ENCODE results near the gene RABL6.
"Not testable (repeated sequence)": the region's sequence is repeated elsewhere in the genome, so short reads cannot be mapped to it uniquely, and the experiment has no call there.

Gene RABL6

GRCh38 chr9:136857166-136857565 lies 49.4 kb downstream of the RABL6 start:
- DNase-seq (ENCODE audit: low spot score): no peak

DNA sequence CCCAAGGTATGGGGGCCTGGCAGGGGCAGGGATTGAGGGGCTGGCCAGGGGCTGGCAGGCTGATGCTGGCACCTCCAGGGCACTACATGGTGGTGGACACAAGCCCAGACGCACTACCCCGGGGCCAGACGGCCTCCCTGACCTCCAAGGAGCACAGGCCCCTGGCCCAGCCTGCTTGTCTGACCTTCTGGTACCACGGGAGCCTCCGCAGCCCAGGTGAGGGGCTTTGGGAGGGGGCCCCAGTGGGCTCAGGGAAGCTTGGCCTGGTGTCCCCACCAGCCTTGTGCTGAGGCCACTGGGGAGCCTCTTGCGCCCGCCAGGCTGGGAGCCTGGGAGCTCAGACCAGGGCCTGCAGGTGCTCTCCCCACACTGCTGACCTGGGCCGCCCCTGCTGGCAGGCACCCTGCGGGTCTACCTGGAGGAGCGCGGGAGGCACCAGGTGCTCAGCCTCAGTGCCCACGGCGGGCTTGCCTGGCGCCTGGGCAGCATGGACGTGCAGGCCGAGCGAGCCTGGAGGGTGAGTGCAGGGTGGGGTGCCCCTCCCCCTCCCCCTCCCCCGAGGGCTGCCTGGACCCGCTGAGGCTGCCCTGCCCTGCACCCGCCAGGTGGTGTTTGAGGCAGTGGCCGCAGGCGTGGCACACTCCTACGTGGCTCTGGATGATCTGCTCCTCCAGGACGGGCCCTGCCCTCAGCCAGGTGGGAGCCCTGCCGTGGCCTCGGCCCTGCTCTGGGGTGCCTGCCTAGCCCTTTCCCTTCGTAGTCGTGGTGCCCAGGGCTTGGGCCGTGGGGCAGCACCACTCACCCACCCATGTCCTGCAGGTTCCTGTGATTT lies 50.0 kb downstream of the RABL6 start:
- DNase-seq (ENCODE audit: low spot score): no peak

DNA sequence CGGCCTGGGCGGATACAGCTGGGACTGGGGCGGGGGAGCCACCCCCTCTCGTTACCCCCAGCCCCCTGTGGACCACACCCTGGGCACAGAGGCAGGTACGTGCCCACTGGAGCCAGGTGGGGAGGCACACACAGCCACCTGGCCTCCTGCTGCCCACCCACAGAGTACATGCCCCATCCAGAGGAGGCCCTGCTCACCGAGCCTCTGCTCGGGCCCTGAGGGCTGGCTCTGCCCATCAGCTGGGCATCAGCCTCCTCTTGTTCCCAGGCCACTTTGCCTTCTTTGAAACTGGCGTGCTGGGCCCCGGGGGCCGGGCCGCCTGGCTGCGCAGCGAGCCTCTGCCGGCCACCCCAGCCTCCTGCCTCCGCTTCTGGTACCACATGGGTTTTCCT lies 50.7 kb downstream of the RABL6 start:
- DNase-seq (ENCODE audit: low spot score): no peak

- DNase-seq (ENCODE audit: low spot score): no peak
Measured at GRCh38 chr9:136858844-136859757, 51.4 kb downstream of the RABL6 start.

DNA sequence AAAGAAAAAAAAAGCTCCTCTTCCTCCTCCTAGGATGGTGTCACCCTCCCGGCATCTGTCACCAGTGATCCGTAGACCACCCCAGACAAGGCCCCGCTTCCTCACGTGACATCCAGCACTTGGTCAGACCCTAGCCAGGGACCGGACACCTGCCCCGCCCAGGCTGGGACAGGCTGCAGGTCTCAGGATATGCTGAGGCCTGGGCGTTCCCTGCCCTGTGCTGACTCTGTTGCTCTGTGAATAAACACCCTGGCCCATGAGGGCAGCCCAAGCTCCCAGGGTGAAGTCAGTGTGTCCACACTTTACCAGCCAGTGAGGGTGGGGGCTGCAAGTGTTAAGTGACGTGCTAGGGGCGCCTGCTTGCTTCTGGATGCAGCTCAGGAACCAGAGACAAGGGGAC lies 52.8 kb downstream of the RABL6 start:
- no peak for DNase-seq (ENCODE audit: low spot score)

DNA sequence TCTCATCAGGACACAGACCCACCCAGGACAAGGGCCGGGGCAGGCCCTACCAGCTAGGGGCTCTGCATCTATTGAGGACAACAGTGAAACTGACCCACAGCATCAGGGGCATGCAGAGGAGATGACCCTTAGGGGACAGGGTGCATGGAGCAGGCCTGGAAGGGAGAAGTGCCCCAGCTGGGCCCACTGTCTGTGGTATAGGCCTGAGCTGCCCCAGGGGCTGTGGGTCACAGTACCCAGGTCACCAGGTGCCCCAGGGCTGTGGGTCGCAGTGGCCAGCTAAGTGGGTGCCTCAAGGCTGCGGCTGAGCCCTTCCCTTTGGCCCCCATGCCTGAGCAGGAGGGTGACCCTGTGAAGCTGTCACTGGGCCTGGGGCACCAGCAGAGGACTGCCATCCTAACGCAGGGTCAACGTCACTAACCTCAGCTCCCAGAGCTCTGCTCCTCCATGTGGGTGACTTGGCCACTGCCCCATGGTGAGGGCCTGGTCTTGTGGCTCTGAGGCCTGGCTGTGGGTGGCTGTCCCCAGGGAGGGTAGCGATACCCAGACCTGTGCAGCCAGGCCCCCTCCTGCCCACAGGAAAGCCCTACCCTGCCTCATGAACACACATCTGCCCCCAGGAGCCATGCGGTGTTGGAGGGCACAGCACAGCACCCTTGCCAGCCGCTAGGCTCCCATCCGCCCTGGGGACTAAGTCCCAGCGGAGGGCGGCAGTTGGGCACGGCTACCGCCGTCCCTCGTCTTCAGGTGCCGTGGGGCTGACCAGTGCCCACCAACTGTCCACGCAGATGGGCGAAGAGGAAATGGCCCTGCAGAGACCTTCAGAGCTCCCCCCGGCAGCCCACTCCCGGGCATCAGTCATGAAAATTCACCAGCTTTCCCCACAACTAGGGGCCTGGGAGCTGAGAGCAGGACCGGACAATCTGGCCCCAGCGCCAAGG lies 53.5 kb downstream of the RABL6 start:
- DNase-seq (ENCODE audit: low spot score): no peak

- no peak for DNase-seq (ENCODE audit: low spot score)
Measured at GRCh38 chr9:136861874-136862457, 54.2 kb downstream of the RABL6 start.

DNA sequence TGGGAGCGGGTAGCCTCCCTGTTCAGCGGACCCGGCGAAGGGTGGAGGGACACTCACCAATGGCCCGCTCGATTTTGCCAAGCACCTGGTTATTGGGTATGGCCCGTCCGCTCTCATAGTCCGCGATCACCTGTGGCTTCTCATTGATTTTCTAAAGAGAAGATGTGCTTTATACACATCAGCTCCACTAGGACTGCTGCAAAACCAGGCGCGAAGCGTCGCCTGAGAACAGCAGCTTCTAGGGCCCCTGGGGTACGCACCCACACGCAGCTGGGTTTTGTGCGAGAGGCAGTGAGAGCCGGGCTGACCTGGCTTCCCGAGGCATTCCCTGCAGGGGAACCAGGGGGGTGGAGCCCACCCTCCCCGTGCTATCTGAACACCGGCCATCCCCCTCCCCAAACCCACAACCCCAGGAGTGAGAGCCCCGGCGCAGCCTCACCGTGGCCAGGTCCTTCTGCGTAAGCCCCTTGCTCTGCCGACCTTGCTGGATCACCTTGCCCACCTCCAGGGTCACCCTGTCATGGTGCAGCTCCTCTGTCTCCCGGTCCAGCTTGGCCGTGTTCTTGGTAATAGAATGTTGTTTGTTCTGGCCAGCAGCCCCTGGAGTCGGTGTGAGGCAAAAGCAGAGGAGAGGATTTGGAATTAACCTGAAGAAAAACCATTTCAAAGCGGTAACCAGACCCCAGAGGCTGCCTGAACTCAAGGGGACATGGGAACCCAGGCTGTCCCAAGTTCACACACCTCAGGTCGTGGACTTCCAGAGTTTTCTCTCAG lies 55.3 kb downstream of the RABL6 start:
- no peak for DNase-seq (ENCODE audit: low spot score)

DNA sequence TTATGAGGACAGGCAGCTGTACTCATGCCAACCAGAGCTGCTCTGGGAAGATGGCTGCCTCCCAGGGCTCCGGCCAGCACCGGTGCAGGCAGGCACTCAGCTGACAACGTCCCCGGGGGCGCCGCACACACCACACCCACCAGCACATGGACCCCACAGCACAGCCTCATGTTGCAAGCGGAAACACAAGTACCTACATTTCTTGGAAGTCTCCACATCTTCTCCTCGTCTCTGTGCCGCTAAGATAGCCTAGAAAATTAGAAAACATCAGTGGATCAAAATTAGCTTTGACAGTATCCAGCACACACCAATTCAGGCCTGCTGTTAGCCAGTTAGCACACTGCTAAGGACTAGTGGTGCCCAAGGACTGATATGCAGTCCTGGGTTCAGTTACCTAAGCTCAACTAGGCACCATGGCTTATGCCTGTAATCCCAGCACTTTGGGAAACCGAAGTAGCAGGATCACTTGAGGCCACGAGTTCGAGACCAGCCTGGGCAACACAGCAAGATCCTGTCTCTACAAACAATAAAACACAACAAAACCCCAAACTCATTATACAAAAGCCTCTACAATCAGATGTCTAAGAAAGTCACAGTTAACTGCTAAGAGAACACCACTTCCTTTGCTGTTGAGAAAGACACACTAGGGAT lies 56.0 kb downstream of the RABL6 start:
- DNase-seq (ENCODE audit: low spot score): no peak

- no peak for DNase-seq (ENCODE audit: low spot score)
Measured at GRCh38 chr9:136865041-136865767, 57.5 kb downstream of the RABL6 start.

DNA sequence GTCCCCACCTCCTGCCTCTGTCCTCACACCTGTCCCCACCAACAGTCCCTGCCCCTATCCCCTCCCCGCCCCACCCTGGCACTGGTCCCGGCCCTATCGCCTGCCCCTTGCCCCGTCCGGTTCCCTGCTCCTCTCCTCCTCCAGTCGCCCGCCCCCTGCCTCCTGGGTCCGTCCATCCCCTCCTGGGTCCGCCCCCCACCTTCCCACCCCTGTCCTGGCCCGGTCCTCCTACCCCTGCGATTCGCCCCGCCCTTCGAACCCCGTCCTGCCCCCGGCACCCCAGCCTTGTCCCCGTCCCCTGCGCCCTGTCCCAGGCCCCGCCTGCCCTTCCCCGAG lies 58.0 kb downstream of the RABL6 start:
- DNase-seq (ENCODE audit: low spot score): no peak

GRCh38 chr9:136866898-136867421 lies 59.2 kb downstream of the RABL6 start:
- DNase-seq (ENCODE audit: low spot score): not testable (repeated sequence)

DNA sequence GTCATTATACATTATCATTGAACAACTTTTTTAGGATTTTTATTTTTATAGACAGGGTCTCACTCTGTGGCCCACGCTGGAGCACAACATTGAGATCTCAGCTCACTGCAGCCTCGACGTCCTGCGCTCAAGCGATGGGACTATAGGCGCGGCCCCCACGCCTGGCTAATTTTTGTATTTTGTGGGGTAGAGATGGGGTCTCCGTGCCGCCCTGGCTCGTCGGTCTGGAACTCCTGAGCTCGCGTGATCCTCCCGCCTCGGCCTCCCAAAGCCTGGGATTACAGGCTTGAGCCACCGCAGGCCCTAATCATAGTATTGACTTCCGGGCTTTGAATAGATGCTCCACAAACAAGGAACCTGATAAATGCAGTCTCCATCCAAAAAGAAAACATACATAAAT lies 59.7 kb downstream of the RABL6 start:
- no peak for DNase-seq (ENCODE audit: low spot score)

GRCh38 chr9:136867917-136868316 lies 60.2 kb downstream of the RABL6 start:
- no peak for DNase-seq (ENCODE audit: low spot score)

DNA sequence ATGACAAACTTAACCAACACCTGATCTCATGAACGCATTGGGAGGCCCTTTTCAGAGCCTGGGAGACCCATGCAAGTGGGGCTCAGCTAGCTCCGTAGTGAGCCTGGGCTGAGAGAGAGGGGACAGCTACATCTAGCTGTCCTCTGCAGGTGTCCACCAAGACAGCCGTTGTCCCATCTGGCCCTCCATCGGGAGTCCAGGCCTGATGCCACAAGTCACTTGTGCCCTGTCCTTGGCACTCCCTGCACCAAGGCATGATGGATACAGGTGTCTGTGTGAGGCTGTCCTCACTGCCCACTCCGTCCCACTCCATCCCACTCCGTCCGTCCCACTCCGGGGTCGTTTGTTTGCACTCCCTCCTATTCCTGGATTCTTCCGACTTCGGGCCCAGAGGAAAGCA lies 60.9 kb downstream of the RABL6 start:
- no peak for DNase-seq (ENCODE audit: low spot score)

DNA sequence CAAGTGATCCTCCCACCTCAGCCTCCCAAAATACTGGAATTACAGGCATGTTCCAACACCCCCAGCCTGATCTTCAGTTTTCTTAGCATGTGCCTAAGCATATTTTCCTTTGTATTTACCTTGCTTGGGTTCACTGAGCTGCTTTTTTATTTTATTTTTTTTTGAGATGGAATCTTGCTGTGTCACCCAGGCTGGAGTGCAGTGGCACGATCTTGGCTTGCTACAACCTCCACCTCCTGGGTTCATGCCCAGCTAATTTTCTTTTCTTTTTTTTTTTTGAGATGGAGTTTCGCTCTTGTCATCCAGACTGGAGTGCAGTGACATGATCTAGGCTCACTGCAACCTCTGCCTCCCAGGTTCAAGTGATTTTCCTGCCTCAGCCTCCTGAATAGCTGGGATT lies 61.9 kb downstream of the RABL6 start:
- not testable (repeated sequence) for DNase-seq (ENCODE audit: low spot score)

DNA sequence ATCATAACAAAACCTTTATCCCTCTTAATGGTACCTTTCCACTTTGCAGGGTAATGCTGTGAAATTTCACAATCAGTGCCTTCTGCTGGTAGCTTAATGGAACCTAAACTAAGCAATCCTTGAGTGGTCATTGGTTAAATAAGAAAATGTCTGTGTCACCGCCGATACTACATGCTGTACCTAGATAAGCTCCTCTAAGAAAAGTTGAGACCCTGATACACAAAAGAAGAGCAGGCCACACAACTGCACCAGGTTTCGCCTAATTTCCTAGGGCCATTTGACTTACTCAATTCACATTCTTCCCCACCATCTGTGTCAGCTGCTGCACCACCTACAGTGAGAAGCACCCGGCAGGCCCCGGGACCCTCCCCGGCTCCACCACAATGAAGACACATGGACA lies 67.4 kb downstream of the RABL6 start:
- DNase-seq (ENCODE audit: low spot score): no peak

DNA sequence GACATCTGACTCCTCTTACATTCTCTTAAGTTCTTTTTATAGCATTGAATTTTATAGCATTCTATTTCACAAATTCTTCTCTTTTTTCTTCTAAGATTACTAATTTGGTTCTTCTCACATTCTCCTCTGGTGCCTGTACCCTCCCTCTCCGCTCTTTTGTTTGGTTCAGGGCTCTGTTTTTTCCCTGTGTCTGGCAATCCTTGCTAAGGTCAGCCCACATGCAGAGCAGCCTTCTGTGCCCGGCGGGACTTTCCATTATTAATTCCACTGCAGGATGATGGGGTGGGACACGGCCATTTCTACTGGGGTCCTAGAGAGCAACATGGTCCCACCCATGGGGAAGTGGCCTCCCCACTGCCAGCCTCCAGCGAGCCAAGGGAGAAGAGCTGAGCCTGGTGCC lies 68.7 kb downstream of the RABL6 start:
- DNase-seq (ENCODE audit: low spot score): no peak

DNA sequence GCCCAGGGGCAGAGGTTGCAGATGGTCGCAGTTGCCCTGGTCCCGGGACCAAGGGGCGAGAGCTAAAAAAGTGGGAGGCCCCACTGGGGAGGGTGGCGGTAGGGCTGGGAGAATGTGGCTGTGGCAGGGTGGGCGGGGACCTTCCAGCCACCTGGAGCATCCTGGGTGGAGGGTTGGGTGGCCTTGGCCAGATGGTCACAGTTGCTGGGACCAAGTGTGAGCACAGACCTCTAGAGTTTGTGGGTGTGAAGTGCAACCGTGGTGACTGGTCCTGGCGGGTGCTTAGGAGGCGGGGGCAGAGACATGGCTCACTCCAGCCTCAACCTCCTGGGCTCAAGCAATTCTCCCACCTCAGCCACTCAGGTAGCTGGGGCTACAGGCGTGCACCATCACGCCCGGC lies 72.9 kb downstream of the RABL6 start:
- DNase-seq (ENCODE audit: low spot score): no peak

DNA sequence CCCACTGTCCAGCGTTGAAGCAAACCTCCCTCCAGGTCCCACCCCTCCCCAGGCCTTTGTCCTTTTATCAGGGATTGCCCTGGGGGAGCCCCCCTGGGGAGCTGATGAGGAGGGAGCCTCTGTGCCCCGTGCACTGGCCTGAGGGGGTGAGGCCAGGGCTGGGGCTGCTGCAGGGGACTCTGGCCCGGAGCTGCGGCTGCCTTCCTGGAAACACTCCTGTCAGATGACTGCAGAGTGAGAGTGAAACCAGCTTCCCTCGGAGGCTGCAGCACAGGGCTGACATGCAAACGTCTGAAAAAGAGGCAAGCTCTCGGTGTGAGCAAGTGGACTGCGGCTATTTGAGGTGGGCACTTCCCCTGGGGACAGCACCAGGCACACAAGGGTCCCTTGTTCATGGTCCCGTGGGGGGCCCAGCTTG lies 74.0 kb downstream of the RABL6 start:
- DNase-seq (ENCODE audit: low spot score): peak; percentile 71

Data from hepatic stellate cell (primary cell).